Measurements from ENCODE around the gene C6orf47. TPM values are rescaled to one million over a fixed set of nuclear protein-coding genes. Genes with fewer than 3 reads are reported as not detected.
A peak's percentile ranks its signal among the peaks of the same experiment; 100 is the strongest.

Gene C6orf47
- total and polyA plus RNA-seq, 2 of the 8 experiments (the other 6 are each of a cell fraction or from before 2014, with no cell fraction given), result 4.7 to 14.6 TPM

DNA sequence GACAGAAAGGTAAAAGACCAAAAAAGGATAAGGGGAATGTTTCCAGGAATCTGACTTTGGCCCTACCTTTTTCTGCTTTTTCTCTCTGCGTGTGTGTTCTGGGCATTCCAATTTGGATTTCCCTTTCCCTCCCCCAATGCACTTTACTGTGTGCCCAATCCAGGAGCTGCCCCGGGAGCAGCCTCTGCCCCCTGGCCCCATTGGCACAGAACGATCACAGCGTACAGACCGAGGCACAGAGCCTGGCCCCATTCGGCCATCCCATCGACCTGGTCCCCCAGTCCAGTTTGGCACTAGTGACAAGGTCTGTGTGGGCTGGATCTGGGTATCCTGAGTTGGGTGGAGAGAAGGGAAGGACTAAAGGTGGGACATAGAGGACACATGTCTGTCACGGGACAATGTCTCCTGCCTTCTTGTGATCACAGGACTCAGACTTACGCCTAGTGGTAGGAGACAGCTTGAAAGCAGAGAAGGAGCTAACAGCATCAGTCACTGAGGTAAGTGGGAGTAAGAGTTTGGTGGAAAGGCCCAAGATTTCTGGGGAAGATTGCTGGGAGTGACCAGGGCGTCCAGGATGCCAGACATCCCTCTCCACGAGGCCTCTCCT, 25.5 kb downstream of the C6orf47 start:
- Histone ChIP-seq H3K27me3 (replicated peaks in 1 of 4; ENCODE audit: control insufficient read depth in 3 of 4, extremely low read depth in 1 of 4, insufficient read depth in 3 of 4, low read length in 3 of 4) (no peaks in the 10 kb centered on the region), H3K4me3 (ENCODE audit: extremely low read depth in 1 of 4, insufficient read depth in 2 of 4, low read depth in 3 of 4, low read length in 4 of 4) (no peak overlapping the region), H3K56ac (replicated peaks; ENCODE audit: insufficient read length, low read depth, low read length) (no peak overlapping the region), H3K23me2 (ENCODE audit: low read depth, low read length) (no peaks in the 10 kb centered on the region), H3K14ac (ENCODE audit: insufficient read length) (no peak overlapping the region), H3K9ac (replicated peaks in 1 of 4; ENCODE audit: extremely low read depth in 1 of 4, low read depth in 3 of 4, low read length in 3 of 4) (no peak overlapping the region), H2AFZ (ENCODE audit: low read length) (no peak overlapping the region), H3K79me1 (ENCODE audit: low read depth, low read length) (peaks cover 9% of the 10 kb centered on the region; the same call in 1 of the 2 replicates), H2BK5ac (ENCODE audit: low read depth, low read length) (no peak overlapping the region), H3K4me1 (replicated peaks in 1 of 4; ENCODE audit: control insufficient read depth in 3 of 4, insufficient read depth in 4 of 4, low read length in 3 of 4) (no peaks in the 10 kb centered on the region), H2BK20ac (ENCODE audit: low read length) (no peak overlapping the region), H3K4me2 (ENCODE audit: insufficient read depth in 1 of 2, low read depth in 2 of 2, low read length in 2 of 2) (no peak overlapping the region), H3K27ac (ENCODE audit: low read depth, low read length) (no peak overlapping the region), H2BK12ac (ENCODE audit: low read depth, low read length) (no peak overlapping the region), H3K79me2 (ENCODE audit: control insufficient read depth in 1 of 2, insufficient read depth in 2 of 2, low read length in 2 of 2) (no peaks in the 10 kb centered on the region; a peak in 1 of 4 replicates), H2BK120ac (replicated peaks; ENCODE audit: low read depth, low read length) (no peak overlapping the region), H3K23ac (ENCODE audit: insufficient read length) (no peak overlapping the region), H3K9me3 (ENCODE audit: insufficient read depth in 2 of 2, low read depth in 1 of 2, low read length in 1 of 2) (no peaks in the 10 kb centered on the region), H2AK5ac (ENCODE audit: low read depth, low read length) (no peak overlapping the region), H3K18ac (ENCODE audit: extremely low read depth, low read length) (no peak overlapping the region), H4K8ac (ENCODE audit: extremely low read depth, insufficient read depth, low read length) (0 out of 2 replicates have a peak overlapping the region, but pooled peaks have one; percentile 9), H4K91ac (replicated peaks; ENCODE audit: insufficient read length, low read length) (no peak overlapping the region), H4K5ac (ENCODE audit: insufficient read length, low read depth, low read length) (no peak overlapping the region), H4K20me1 (replicated peaks in 1 of 2; ENCODE audit: control insufficient read depth in 1 of 2, insufficient read depth in 2 of 2, low read length in 2 of 2) (peaks cover 19 to 21% of the 10 kb centered on the region in 2 experiments), H2BK15ac (ENCODE audit: low read length) (no peak overlapping the region), H3K36me3 (ENCODE audit: control insufficient read depth in 2 of 4, insufficient read depth in 4 of 4, low read length in 3 of 4) (peaks cover 64 to 98% (median 83%) of the 10 kb centered on the region in 4 experiments), H3K4ac (replicated peaks; ENCODE audit: insufficient read length, low read depth, low read length) (no peak overlapping the region)
- no peak for FAIRE-seq
- no peak for DNase-seq (ENCODE audit: low read depth in 1 of 2, low spot score in 2 of 2)
- CTCF ChIA-PET (ENCODE audit: partially characterized antibody), result interaction anchor here (1.0 to 3.0 kb wide), 7 partner anchors 8 to 317 kb away, joined by 3 to 11 read pairs (median 6); partner anchors contain the start of genes BAG6 and GPANK1
- POLR2A ChIA-PET (ENCODE audit: partially characterized antibody), result interaction anchor here (0.7 to 34.9 kb wide), 11 partner anchors 10 to 161 kb away, joined by 3 to 883 read pairs (median 4); partner anchors contain the start of genes APOM, ATP6V1G2, BAG6 and C6orf47
- WGBS, 2 experiments (ENCODE audit: extremely low coverage in 1 of 2, insufficient coverage in 1 of 2, insufficient read length in 1 of 2, insufficient replicate concordance in 2 of 2, low coverage in 1 of 2, low lambda C conversion rate in 2 of 2, missing lambda C conversion rate in 1 of 2), result 86% methylated on average over 11 of the region's 11 CpGs; no CpG with 5 or more reads in 1 of the 2 experiments
- TF ChIP-seq SRF (IDR thresholded peaks at IDR 0.05; ENCODE audit: low read depth, low read length), result no peak
- TF ChIP-seq HDAC2 (IDR thresholded peaks at IDR 0.05; ENCODE audit: borderline replicate concordance in 1 of 2, low read depth in 2 of 2, low read length in 2 of 2), result no peak
- no peak for TF ChIP-seq EZH2 (IDR thresholded peaks at IDR 0.05; ENCODE audit: low read depth, low read length, severe bottlenecking)
- TF ChIP-seq EP300 (IDR thresholded peaks at IDR 0.05; ENCODE audit: borderline replicate concordance in 1 of 2, low read depth in 2 of 2, low read length in 2 of 2), result no peak
